Ramos (cell line): ENCODE measurements around the gene GGTA1.
"Not testable (repeated sequence)": the region's sequence is repeated elsewhere in the genome, so short reads cannot be mapped to it uniquely, and the experiment has no call there.

Experiments used
- in situ Hi-C: fragments of 300-500 bp; cut with MboI; formaldehyde crosslinking; loops from one replicate; pipeline ENCODE4 v1.14.3; 2022; ENCODE audit warnings: low sequenced_read_pairs; ENCODE audit not compliant: unreplicated experiment

The GGTA1 gene

DNA sequence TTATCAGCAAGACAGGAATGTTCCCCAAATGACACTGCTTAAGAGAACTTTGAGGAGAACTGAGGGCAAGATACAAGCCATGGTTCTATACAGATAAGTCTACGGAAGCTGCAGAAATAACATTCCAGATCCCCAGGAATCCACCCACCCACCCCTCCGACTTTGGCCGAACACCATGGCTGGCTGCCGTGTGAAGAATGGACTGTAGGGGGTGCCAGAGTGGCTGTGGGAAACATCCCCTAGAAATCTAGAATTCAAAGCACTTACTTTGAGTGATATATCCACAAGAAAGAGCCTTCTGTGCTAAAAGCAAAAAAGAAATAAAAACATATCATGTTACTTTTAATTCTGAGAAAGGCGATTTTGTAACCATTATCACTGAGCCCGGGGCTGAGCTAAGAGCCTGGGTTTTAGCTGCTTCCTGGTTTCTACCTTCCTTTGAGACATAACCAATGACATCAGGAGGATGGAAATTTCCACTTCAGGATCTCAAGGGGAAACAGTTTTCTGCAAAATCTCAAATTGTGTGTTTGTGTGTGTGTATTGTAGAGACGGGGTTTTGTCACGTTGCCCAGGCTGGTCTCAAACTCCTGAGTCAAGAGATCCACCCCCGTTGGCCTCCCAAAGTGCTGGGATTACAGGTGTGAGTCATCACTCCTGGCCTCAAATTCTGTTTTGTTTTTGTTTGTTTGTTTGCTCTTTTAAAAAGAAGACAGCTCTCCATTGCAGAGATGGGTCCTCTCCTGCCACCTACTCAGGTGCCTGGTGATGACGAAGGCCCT lies 36.4 kb downstream of the GGTA1 start:
- in situ Hi-C loops, result no loop called here

DNA sequence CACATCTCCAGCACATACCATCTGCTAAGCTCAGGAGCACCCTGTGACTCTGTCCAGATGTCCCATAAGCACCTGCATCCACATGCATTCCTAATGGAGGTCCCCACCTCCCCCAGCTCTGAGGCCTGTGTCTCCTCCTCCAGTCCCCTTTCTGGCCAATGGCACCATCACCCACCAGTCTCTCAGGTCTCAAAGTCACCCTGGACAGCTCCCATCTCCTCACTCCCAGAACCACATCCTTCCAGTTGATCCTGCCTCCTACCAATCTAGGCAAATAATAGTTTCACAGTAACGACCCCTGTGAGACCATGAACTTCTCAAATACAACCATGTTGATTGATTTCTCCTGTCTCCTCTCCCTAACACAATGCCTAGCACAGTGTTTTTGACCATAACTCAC lies 40.1 kb downstream of the GGTA1 start:
- in situ Hi-C loops, result no loop called here

DNA sequence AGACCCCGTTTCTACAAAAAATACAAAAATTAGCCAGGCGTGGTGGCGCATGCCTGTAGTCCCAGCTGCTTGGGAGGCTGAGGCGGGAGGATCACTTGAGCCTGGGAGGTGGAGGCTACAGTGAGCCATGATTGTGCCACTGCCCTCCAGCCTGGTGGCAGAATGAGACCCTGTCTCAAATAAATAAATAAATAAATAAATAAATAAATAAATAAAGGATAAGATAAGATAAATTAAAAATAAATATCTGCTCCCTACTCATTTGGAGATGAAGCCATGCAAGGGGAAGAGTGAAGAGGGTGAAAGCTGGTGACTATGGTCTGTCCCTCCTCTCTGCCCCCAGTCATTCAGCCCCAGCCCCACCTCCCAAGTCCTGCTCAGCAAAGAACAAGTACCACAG lies 41.2 kb downstream of the GGTA1 start:
- in situ Hi-C loops, result not testable (repeated sequence)

DNA sequence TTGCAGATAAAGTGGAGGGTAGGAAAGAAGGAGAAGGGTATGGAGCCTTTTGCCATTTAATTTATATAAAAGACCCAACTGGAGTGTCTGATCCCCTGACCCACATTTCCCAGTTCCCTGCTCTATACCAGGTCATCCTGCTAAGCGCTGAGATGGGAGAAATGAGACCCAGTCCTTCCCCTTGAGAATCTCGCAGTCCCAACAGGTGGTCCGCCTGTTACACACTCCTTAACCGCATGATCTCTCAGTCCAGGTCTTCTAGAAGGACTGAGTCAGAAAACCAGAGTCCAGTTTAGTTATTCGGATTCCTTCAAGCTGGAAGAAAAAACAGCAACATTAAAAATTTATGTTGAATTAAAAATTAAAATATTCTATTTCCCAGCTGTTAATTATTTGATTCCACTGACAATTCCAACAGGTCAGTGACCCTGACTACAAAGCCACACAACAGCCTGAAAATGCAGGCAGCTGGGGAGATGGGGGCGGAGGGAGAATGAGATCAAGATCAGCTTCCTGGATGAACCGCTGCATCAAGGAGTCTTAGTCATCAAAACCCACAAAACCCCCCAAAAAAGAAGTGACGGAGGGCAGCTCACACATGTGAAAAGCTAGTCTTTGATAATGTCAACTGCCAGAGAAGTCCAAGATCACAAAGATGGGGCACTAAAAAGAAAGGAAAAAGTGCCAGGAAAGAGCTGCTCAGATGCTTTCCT lies 44.0 kb downstream of the GGTA1 start:
- in situ Hi-C loops, result no loop called here

DNA sequence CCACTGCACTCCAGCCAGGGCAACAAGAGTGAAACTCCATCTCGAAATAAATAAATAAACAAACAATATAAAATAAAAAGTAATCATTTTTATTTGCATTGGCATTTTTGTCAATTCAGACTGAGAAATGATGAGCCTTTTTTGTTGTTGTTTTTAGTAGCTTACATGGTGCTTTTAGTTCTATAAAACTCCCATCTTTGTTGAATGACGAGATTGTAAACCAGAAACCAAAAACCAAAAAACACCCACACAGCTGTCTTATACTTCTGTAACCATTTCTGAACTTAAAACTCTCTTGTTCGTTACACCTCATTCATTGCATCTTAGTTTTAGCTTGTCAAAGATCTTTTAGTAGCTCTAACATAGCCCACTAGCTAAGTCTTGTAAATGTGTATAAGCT lies 44.7 kb downstream of the GGTA1 start:
- in situ Hi-C loops, result no loop called here

DNA sequence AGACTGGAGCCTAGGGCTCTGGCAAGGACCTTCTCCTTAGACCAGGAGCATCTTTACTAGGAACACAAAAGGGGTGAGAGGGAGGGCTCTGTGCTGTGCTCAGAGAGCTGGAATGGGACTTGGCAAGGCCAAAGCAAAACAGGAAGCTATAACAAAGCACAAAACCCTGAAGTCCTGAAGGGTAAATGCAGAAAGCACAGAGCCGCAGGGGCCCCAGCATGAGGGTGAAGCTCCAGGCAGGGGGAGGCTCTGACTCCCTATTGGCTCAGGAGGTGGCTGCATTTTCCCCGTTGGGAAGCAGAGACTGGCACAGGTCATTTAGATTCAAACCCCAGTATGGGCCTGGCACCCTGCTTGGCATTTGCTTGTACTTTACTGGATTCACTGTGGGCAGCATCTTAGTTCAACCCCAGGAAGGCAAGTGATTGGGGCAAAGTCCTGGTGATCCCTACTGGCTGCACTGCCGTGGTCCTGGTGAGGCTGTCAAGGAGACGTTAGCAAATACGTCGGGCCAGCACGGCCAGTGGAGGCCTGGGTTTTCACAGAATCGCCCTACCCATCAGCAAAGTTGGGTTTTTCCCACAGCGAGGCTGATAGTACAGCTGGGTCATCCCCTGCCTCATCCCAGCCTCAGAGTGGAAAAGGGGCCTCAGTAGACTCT lies 46.3 kb downstream of the GGTA1 start:
- in situ Hi-C loops, result no loop called here

DNA sequence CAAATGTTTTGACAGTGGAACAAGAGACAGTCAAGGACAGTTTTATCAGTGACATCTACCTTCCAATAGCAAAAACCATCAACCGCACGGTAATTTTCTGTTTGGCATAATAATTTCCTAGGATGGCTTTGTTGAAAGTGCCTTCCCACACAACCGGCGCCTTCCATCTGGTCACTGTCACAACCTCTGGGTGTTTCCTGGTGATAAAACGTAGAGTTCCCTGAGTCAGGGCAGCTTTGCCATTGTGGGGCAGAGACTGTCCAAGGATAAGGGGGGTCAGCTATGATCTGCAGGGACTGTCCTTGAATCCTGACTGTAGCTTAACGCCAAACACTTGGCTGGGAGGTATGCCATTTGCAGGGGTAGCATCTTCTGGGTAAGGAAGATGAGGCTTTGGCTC lies 47.6 kb downstream of the GGTA1 start:
- in situ Hi-C loops, result no loop called here

DNA sequence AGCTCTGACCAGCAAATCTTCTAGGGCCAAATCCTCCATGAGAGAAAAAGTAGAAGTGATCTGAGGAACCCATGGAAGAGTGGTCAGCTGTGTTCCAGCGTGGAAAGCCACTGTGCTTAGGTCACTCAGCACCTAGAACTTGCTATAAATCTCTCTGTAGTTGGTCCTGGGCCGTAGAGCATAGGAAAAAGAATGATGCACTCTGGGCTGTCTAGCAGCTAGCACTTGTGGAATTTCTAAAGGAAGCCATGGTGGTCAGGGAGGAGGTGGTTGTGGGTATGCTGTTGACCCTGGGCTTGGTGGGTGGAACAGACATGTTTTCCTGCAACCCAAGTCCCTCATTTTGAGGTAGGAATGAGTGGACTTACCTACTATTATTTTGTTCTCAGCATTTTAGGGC lies 48.1 kb downstream of the GGTA1 start:
- in situ Hi-C loops, result no loop called here

DNA sequence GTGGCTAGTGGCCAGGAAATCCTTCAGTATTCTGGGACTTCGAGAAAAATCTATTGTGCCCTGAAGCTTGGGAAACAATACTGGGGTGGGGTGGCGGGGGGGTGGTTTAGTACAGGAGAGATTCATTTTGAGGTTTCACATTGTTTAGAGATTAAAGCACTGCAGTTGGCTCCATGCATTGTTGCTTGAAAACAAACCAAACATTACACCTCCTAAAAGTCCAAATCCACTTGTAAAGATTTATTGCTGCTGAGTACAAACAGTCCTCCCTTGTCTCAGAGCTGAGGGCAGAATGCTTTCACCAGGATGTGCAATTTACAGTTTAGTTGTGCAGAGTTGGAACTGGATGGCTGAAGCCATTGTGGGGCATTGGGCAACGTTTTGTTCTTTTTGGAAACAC lies 49.4 kb downstream of the GGTA1 start:
- in situ Hi-C loops, result no loop called here

DNA sequence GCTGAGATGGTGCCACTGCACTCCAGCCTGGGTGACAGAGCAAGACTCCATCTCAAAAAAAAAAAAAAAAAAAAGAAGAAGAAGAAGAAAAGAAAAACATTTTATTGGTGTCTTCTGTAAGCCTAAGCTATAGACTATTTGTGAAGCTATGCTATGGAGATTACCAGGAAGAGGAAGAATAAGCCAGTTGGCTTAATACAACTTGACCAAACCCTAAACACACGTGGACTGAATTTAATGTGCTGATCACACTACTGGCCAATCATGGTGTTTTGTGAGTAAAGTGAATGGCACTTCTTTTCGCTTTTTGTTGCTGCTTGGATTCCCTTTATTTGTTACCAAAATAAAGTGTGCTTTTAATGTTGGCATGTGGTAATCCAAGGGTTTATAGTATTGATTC lies 49.9 kb downstream of the GGTA1 start:
- in situ Hi-C loops, result no loop called here

DNA sequence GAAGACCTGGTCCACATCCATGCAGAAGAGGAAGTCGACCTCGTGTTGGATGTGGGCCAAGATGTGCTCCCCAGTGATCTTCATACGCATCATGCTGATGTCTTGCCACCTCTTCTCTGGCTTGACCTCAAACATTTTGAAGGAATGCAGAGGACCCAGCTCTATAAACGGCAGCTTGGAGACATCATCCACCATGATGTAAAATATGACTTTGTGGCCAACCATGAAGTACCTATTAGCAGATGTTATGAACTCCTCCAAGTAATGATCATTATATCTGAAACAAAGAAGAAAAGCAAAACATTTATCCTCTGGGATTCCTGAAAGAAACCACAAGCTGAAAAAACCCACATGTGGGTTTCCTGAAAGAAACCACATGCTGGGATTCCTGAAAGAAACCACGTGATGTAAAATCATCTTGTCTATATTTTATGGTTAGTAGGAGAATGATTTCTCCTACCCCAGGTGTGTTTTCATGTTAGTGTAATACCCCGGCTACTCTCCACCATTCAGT lies 52.3 kb downstream of the GGTA1 start:
- in situ Hi-C loops, result no loop called here

DNA sequence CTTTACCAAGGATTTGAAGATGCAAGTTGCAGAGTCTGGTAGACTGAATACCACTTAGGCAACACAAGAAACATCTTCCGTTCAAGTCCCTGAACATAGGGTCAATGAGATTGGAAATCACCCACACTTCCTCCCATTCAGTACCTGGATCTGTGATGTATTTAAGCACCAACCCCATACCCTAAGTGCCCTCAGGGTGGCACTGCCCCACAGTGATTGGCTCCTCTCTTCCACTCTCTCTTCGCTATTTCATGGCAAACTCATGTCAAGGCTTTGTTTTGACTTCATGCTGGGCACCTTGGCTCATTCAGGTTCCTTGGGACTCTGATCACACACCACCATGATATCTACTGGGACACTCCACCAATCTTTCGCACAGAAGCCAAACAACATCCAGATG lies 53.7 kb downstream of the GGTA1 start:
- in situ Hi-C loops, result no loop called here

DNA sequence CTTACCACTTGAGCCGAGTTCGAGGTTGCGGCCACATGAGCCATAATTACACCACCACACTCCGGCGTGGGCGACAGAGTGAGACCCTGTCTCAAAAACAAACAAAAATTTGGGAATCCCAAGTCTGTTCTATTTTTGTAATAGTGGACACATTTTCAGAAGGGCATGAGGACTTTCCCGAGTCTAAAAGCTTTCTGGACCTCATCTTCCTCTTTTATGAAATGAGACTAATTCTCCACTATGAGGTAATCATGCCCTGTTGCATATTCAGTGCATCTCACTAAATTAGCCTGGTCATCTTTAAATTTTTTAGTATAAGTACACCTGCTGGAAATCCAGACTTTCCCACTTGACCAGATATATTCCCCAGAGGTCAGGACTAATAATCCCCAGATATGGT lies 55.7 kb downstream of the GGTA1 start:
- in situ Hi-C loops, result no loop called here

DNA sequence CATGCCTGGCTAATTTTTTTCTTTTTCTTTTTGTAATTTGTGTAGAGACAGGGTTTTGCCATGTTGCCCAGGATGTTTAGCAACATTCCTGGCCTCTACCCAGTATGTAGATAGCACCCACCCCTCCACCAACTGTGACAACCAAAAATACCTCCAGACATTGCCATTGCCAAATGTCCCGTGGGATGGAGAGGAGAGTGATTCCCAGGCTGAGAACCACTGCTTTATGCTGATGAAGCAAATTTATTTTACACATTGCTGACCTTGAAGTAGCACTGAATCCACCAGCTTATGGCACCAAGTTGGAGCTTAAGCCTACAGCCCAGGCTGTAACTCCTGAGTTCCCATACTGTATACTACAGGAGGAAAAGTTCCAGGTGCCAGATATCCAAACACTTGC lies 58.5 kb downstream of the GGTA1 start:
- in situ Hi-C loops, result no loop called here

DNA sequence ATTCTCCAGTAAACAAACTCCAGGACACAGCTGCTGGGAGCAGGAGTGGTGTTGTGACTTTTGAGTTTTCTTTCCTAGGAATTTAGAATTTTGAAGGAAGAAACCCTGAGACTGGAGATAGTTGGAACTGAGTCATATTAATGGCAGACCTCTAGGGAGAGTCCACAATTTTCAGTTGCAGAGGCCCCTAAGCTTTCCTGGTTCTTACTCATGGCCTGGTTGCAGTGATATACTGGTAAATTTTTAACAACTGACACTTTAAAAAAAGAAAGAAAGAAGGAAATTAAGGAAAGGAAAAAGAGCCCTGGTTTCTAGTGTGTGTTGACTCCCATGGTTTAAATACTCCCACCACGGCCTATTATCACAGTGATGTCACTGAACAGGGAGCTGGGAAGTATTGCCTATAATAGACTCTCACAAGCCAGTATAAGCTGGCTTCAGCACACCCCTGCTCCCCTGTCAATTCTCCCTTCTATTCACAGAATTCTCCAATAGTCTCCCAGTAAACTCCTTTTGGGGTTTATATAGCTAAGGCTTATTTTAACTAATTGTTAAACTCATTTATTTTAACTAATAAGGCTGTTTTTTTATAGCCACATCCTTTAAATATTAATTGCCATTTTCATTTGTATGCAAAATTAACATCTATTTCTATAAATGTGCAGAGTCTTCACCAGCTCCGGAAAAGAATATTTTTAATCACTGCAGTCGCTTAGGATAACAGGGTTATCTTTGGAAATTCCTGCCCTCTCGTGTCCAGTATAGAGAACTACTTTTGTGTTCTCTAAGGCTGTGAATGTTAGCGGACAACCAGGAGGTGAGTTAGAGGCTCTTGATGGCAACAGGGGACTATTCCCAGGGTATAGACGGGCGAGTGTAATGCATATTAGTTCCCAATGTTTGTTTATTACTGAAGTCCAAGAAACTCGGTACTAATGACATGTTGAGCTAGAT lies 59.7 kb downstream of the GGTA1 start:
- in situ Hi-C loops, result no loop called here

DNA sequence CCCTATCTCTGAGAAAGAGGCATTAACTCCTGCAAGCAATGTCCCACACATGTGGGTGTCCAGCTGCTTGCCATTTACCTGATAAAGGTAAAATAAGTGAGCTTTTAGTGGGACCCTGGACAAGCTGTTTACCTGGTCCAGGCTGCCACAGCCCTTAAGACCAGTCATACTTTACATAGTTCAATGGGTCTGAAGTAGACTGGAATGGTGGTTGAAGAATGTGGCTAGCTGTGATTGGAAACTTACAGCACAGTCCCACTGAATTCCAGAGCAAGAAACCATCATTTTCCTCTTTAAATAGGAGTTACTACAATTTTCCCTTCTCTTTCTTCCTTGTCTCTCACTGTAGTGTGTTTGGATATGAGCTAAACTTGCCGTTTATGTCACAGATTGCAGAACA lies 60.6 kb downstream of the GGTA1 start:
- in situ Hi-C loops, result no loop called here

DNA sequence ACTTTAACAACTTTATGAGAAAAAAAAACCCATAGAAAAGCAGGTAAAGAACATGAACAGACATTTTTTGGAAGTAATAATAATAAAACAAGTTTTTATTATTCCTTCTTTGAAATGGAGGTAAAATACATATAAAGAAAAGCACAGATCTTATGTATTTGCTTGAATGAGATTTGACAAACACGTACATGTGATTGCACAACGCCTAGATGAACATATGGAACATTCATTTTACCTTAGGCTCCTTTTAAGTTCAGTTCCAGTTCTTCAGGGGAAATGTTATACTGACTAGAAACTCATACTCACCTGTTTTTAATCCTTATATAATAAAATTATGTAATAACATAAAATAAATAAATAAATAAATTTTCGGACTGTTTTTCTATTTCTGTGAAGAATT lies 61.8 kb downstream of the GGTA1 start:
- in situ Hi-C loops, result no loop called here

DNA sequence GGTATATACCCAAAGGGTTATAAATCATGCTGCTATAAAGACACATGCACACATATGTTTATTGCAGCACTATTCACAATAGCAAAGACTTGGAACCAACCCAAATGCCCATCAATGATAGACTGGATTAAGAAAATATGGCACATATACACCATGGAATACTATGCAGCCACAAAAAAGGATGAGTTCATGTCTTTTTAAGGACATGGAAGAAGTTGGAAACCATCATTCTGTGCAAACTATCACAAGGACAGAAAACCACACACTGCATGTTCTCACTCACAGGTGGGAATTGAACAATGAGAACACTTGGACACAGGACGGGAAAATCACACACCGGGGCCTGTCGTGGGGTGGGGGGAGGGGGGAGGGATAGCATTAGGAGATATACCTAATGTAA lies 62.6 kb downstream of the GGTA1 start:
- in situ Hi-C loops, result not testable (repeated sequence)

DNA sequence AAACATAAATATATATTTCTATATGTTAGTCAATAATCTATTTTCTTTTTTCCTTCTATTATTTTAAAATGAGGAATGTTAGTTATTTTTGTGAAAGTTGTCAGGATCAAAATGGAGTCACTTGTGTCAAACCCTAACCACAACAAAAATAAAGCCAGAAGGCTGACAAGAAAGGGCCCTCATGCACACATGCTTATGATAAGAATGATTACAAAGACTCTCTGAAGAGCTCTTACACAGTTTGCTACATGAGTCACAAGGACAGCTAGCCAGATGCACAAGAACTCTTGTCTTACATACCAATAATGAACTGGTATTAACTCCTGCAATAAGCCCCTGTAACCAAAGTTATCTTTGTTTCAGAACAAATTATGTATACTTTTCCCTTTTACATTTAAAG lies 64.7 kb downstream of the GGTA1 start:
- in situ Hi-C loops, result no loop called here

DNA sequence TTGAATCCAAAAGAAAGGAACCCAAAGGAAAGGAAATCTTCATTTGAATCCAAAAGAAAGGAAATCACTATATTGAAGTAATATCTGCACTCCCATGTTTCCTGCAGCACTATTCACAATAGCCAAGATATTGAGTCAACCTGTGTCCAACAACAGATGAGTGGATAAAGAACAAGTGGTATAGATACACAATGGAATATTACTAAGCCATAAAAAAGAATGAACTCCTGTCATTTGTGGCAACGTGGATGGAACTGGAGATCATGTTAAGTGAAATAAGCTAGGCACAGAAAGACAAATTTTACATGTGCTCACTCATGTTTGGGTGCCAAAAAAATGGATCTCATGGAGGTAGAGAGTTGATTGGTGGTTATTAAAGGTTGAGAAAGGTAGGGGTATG lies 71.7 kb downstream of the GGTA1 start:
- in situ Hi-C loops, result no loop called here
